GM18858 (cell line): ENCODE measurements around the gene LPAR3.

ENCODE experiments used
- ATAC-seq: cut with Tn5 transposase; IDR thresholded peaks from one replicate; pipeline ENCODE4 v1.9.1; 2021; ENCODE audit not compliant: unreplicated experiment

The LPAR3 gene

GRCh38 chr1:84833194-84833593 is 59.8 kb downstream of the LPAR3 start:
- no peak for ATAC-seq

GRCh38 chr1:84830136-84830535 is 62.9 kb downstream of the LPAR3 start:
- ATAC-seq: no peak

GRCh38 chr1:84827976-84828375 is 65.0 kb downstream of the LPAR3 start:
- no peak for ATAC-seq

- no peak for ATAC-seq
These were observed 65.5 kb downstream of the LPAR3 start for GRCh38 chr1:84827555-84827954.

- no peak for ATAC-seq
These were observed 67.8 kb downstream of the LPAR3 start for GRCh38 chr1:84825161-84825560.

- no peak for ATAC-seq
These were observed 69.0 kb downstream of the LPAR3 start for GRCh38 chr1:84823991-84824390.

- ATAC-seq: no peak
These were observed 69.5 kb downstream of the LPAR3 start for GRCh38 chr1:84823511-84823910.

- no peak for ATAC-seq
These were observed 82.7 kb downstream of the LPAR3 start for GRCh38 chr1:84810343-84810742.

- no peak for ATAC-seq
These were observed 84.0 kb downstream of the LPAR3 start for GRCh38 chr1:84809023-84809422.

GRCh38 chr1:84803604-84804003 is 89.4 kb downstream of the LPAR3 start:
- no peak for ATAC-seq

- no peak for ATAC-seq
These were observed 90.3 kb downstream of the LPAR3 start for GRCh38 chr1:84802567-84803232.

GRCh38 chr1:84800090-84801073 is 92.6 kb downstream of the LPAR3 start:
- no peak for ATAC-seq

GRCh38 chr1:84797603-84798002 is 95.4 kb downstream of the LPAR3 start:
- no peak for ATAC-seq

GRCh38 chr1:84795966-84796600 is 96.9 kb downstream of the LPAR3 start:
- no peak for ATAC-seq

- no peak for ATAC-seq
These were observed 97.8 kb downstream of the LPAR3 start for GRCh38 chr1:84795213-84795612.

GRCh38 chr1:84792421-84792820 is 100.6 kb downstream of the LPAR3 start:
- no peak for ATAC-seq

GRCh38 chr1:84789014-84789413 is 104.0 kb downstream of the LPAR3 start:
- no peak for ATAC-seq

GRCh38 chr1:84785271-84786036 is 107.6 kb downstream of the LPAR3 start:
- ATAC-seq: no peak

- no peak for ATAC-seq
These were observed 110.1 kb downstream of the LPAR3 start for GRCh38 chr1:84782881-84783280.

- no peak for ATAC-seq
These were observed 110.8 kb downstream of the LPAR3 start for GRCh38 chr1:84781946-84782771.
